ENCODE measurements around the gene BDH1.
"Not testable (repeated sequence)": the region's sequence is repeated elsewhere in the genome, so short reads cannot be mapped to it uniquely, and the experiment has no call there.

The BDH1 gene, protein sequence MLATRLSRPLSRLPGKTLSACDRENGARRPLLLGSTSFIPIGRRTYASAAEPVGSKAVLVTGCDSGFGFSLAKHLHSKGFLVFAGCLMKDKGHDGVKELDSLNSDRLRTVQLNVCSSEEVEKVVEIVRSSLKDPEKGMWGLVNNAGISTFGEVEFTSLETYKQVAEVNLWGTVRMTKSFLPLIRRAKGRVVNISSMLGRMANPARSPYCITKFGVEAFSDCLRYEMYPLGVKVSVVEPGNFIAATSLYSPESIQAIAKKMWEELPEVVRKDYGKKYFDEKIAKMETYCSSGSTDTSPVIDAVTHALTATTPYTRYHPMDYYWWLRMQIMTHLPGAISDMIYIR

DNA sequence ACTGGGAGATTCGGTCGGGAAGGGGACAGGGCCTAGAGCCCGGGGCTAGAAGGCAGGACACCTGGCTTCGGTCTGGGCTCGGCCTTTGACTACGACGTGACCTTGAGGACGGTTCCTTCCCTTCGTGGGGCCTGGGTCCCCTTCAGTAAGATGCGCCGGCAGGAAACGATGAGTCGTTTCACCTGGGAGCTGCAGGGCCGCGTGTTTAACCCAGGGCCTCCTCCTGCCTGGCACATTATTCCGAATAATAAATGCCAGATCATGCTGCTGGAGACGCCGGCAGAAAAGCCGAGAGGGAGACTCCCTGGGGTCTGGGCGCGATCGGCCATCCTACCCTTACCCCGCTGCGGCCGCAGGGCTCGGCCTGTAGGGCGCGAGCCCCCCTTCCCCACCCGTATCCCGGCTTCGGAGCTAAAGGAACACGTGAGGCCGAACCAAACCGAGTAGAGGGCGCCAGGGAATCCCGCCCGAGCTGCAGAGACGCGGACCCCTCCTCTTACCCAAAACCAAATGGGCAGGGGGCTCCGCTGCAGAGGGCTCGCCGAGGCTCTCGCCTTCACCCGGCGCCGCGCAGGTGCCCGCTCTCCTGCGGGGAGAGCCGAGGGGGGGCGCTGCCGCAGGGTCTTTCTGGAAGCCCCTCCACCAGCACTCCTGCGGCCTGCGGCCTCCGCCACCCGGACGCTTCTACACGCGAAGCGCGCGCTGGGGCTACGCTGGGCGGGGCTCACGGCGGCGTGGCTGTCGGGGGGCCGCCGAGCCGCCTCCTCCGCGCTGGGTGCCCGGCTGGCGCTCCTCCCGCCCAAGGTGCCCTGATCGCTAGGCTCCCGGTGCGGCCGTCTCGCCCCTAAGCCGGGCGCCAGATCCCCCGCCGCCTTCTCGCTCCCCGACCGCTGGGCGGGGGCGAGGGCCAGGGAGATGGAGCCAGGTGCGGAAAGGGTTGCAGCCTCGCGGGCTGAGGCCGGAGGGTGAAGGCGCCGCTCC is at the start of gene BDH1:
Gene BDH1 (minus strand): TSS at position 688 of the 981 bp plus-strand sequence. CDS start 9,525 bp downstream, outside the sequence.
- DNase-seq (ENCODE audit: low spot score) (no peak), FAIRE-seq (no peak)

DNA sequence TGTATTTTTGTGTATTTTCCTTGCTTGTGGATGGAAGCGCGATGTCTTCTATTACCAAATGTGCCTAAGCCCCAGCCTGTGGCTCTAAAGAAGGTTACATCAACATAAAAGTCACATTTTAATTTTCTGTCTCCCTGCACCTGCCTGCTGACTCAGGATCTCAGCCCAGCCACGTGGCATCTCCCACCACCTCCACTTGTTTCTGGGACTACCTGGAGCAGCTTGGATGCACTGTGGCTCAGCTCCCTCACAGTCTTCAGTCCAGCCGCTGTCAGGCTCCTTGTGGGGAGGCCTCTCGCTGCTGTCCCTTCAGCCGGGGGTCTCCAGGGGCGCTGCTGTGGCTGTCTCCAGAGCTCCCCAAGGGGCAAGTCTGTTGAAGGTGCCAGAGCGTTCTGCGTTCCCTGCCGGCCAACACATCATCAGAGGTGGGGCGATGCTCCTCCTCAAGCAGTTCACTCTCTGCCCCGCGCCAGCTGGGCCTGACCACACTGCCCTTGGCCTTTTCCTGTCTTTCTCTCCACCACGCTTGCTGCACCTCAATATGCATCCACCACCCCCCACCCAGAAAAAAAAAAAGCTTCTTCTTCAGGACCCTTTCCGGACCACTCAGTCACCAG is 47.7 kb upstream of the BDH1 start:
- DNase-seq (ENCODE audit: low spot score) (no peak), FAIRE-seq (no peak)

DNA sequence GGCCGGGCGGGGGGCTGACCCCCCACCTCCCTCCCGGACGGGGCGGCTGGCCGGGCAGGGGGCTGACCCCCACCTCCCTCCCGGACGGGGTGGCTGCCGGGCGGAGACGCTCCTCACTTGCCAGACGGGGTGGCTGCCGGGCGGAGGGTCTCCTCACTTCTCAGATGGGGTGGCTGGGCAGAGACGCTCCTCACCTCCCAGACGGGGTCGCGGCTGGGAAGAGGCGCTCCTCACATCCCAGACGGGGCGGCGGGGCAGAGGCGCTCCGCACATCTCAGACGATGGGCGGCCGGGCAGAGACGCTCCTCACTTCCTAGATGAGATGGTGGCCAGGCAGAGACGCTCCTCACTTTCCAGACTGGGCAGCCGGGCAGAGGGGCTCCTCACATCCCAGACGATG is 46.6 kb upstream of the BDH1 start:
- not testable (repeated sequence) for DNase-seq (ENCODE audit: low spot score); FAIRE-seq

DNA sequence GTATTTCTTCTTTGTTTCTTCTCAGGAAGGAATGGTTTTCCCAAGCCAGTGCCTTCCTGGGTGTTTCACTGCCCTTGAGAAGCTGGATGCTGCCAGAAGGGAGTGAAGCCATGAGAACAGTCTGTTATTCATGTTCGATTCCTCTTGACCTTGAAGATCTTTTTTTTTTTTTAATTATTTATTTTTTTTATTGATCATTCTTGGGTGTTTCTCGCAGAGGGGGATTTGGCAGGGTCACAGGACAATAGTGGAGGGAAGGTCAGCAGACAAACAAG is 45.7 kb upstream of the BDH1 start:
- DNase-seq (ENCODE audit: low spot score); FAIRE-seq: not testable (repeated sequence)

DNA sequence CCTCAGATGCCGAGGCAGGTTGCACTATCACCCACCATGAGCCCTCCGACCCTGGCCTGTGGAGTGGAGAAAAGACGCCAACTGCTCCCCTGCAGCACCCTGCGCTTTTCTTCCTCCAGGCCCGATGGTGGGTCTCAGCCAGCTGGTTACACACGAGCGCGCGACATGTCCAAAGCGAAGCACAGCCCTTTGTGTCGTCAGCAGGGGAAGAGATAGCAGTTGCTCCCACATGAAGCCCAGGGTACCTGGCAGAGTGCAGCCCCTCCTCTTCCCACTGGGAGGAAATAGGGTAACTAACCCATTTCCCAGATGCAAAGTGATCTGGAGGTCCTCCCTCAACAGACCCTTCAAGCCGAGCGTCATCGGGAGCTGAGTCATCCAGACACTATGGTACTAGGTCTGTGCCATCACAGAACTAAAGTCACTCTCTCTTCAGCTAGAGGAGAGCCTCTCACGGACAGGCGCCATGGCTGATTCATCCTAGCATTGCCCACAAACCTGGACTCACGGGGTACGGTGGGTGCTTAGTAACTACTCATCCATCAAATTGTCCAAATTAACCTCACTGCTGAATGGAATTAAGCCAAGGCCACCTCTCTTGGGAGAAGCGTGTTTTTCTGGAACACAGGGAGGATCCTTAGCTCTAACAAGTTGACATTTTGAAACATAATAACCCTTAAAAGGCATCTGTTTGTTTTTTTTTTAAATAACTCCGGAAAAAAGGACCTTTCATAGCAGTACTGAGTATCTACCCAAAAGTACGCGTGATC is 45.2 kb upstream of the BDH1 start:
- peak; percentile 48 for FAIRE-seq
- peak; percentile 77 for DNase-seq (ENCODE audit: low spot score)

DNA sequence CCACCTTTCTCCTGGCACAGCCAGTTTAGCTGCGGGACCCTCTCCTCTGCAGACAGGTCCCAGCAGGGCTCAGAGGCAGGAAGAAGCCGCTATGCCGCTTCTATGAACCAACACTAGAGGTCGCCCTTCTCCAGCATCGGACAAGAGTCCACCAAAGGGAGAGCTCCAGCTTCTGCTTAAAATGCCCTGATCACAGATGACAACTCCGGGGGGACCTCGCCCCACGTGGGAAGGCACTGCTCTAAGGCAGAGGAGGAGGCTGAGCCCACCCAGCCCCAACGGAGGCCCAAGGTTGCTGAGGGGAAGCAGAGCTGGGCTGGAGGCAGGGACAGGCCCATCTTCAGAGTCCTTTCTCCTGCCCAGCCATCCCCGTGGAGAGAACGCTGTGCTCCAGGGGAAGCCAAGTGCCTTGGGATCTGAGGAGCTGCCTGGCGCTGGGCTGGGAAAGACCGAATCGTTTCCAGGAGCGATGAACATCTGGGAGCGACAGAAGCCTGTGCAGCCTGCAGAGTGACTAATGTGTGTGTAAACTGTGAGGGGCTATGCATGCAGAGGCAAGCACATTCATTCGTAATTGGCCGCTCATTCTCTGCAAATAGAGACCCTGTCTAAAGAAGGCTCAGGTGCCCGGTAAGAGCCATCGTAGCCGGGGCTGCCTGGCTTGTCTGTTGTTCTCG is 43.5 kb upstream of the BDH1 start:
- FAIRE-seq (no peak), DNase-seq (ENCODE audit: low spot score) (peak; percentile 64)

DNA sequence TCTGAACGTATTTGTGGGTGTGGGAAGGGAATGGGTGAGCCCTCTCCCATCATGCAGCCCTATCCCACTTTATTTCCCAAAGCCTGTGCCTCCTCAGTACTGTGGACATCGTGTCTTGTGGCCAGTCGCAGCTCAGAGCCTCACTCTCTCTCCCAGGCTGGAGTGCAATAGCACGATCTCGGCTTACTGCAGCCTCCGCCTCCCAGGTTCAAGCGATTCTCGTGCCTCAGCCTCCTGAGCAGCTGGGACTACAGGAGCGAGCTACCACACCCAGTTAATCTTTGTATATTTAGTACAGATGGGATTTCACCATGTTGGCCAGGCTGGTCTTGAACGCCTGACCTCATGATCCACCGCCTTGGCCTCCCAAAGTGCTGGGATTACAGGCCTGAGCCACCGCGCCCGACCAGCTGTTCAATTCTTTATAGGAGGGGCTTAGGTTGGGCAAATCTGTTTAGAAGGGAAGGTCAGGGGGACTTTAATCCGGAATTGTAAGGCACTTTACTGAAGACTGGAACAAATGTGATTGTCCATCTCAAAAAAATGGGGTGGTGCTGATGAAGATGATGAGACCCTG is 42.7 kb upstream of the BDH1 start:
- FAIRE-seq (no peak), DNase-seq (ENCODE audit: low spot score) (no peak)

DNA sequence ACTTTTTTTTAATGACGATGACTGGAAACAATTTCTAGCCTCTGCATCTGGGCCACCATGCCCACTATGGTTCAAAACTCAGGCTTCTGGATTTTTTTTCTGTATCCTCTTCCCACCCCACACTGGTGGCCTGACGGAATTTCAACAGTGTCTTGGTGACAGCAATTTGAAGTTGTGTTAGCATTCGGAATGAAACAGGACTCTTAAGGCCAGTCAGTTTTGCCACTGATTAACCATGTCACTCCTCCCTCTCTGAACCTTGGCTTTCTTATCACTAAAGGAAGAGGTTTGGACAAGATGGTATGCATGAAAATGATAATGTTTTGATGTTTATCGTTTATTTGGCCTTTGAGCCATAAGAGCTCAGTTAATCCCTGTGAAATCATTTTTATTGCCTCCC is 41.6 kb upstream of the BDH1 start:
- DNase-seq (ENCODE audit: low spot score), result no peak
- FAIRE-seq, result no peak

DNA sequence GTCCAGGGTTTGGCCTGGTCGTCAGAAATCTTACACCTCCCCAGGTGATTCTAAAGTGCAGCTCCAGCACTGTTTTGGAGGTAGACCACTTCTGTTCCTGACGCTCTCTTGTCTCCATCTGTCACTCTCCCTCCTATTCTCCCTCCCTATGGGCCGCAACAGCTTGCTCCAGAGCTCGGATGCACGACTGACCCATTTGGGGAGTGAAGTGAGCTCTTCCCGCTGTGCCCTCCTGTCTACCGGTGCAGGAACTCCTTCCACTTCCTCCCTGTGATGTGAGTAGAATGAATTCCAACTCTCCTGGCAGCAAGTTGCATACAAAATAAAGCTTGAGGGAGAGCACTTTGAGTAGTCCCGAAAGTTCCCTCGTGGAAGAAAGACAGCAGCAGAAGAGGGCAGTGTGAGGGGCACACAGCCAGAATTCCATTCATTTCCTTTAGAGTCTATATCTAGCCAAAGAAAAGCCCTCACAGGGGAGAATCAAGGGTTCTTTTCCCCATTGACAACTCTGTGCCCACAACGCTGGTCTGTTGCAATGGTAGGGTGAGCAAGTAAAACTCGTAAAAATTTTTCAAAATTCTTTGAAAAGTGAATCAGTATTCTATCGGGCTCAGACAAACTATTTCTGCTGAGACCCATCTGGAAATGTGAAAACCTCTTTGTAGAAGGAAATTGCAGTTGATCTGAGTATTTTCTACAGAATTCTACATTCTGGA is 39.9 kb upstream of the BDH1 start:
- no peak for FAIRE-seq
- DNase-seq (ENCODE audit: low spot score), result no peak

DNA sequence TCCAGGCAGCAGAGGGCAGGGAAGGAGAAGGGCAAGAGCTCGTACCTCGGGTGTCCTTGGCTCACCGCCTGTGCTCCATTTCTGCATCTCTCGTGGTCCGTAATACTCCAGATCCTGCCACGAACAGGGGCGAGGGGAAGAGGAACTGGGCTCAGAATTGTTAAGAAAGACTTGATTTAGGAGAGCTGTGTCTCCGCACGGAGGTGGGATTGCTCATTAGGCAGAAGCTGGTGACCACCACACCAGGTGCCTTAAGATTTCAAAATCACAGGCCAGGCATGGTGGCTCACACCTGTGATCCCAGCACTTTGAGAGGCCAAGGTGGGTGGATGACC is 37.2 kb upstream of the BDH1 start:
- FAIRE-seq (no peak), DNase-seq (ENCODE audit: low spot score) (no peak)

DNA sequence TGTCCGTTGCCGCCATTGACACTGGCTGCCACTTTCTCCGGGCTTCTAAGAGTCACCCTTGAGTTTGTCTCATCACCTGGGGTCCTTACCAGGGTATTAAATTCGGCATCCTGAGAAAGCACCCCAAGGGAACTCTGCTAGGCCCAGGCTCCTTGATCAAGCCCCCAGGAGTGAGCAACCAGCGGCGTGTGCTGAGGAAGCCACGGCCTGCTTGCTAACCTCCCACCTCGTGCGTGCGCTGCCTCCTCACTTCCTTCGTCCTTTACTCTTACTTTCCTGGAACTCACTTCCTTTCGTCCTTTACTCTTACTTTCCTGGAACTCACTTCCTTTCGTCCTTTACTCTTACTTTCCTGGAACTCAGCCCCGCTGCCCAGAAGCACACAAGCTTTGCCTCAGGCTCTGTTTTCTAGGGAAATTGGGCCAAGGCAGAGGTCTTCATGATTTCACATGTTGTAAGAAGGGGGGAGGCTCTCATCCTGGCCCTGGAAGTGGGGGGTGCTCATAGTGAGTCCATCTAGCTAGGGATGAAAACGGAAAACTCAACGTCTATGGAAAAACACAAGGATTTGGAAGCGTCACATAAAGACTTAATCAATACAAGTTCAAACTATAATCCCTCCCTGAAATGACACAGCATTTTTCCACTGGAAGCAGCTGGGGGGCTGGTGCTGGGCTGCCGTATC is 36.7 kb upstream of the BDH1 start:
- FAIRE-seq (no peak), DNase-seq (ENCODE audit: low spot score) (no peak)

DNA sequence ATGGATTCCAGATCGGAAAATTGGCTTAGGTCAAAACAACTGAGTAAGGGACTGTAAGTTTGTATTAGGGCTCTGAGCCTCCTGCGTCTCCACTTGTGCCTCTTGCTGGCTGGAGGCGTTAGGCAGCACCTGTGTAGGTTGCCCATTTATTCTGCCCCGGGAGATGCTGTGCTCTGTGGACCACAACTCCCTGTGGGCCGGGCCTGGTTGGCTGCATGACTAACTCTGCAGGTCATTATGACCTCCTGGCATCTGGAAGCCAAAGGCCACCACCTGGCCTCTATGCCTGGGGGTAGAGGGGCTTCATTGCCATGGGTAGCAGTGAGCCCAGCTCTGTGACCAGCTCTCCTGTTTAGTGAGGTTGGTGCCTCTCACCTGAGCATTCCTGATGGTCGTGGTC is 36.0 kb upstream of the BDH1 start:
- FAIRE-seq (no peak), DNase-seq (ENCODE audit: low spot score) (no peak)

DNA sequence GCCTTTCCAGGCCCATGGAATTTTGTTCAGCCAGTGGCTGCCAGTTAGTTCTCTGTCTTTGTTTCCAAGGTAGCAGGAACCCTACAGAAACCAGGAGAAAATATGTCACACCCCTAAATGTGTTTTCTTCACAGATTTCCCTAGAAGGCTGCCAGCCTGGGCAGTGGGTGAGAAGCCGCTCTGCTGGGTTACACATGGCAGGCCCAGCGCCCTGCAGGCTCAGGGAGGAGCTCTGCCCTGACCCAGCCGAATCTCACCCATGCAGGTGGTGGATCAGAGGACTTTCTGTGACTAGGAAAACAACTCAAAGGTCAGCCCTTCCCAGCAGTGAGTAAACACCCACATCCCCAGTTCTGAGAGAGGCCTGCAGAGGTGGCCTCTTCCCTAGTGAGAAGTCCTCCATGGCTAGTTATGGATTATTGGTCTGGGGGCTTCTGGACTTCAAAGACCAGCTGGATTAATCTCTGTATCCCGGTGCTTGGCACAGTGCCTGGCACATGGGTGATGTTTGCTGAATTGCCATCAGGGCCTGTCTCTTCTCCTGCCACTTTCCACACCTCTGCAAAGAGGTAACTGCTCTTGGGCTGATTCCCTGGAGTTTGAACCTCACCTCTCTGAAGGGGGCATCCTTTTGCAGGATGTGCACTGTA is 34.7 kb upstream of the BDH1 start:
- no peak for DNase-seq (ENCODE audit: low spot score)
- no peak for FAIRE-seq

DNA sequence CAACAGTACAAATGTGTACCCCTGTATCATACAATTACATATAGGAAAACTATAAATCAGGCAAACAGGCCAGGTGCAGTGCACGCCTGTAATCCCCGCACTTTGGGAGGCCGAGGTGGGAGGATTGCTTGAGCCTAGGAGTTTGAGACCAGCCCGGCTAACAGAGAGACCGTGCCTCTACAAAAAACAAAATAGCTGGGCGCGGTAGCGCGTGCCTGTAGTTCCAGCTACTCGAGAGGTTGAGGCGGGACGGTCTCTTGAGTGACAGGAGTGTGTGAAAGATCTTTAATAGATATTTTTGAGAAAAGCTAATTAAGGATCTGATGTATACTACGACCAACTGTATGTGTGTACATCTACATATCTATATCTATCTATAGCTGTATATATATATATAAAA is 33.8 kb upstream of the BDH1 start:
- FAIRE-seq (no peak), DNase-seq (ENCODE audit: low spot score) (no peak)

DNA sequence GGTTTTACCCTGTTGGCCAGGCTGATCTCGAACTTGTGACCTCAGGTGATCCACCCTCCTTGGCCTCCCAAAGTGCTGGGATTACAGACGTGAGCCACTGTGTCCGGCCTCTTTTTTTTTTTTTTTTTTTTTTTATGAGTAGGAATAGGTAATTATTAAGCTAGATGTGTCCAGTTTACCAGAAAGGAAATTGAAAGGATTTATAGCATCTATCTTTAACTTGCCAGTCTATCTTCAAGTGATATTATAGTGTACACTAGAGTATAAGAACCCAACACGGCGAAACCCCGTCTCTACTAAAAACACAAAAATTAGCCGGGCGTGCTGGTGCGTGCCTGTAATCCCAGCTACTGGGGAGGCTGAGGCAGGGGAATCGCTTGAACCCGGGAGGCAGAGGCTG is 31.0 kb upstream of the BDH1 start:
- FAIRE-seq, result not testable (repeated sequence)

DNA sequence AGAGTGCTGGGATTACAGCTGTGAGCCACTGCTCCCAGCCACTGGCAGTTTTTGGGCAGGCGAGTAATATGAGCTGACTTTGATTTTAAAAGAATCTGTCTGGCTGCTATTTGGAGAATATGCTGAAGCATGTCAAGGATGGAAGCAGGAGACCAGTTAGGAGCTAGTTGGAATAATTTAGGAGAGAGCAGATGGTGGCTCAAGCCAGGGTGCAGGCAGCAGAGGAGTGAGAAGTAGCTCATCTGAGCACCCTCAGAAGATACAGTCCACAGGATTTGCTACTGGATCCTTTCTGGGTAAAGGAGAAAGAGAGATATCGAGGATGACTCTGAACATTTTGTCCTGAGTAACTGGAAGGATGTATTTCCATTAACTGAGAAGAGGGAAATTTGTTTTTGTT is 30.4 kb upstream of the BDH1 start:
- FAIRE-seq, result no peak
- no peak for DNase-seq (ENCODE audit: low spot score)

More for the DNA sequence above, 31.0 kb upstream of the BDH1 start:
- not testable (repeated sequence) for DNase-seq (ENCODE audit: low spot score)

DNA sequence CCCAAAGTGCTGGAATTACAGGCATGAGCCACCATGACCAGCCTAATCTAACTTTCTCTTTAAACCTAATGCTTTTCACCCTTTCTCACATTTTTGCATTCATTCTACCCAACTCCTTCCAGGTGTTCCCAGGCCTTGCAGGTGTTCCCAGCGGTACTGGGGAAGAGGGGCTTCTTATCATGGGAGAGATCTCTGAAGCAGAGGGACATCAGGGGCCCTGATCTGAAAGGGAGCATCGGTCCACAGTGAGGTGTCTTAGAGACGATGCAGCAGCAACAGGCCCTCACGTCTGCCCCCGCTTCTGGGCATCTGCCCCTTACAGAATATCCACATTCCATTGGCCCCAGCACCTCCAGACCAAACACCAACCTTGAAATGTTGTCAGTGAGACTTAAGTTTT is 29.0 kb upstream of the BDH1 start:
- FAIRE-seq, result no peak
- no peak for DNase-seq (ENCODE audit: low spot score)

DNA sequence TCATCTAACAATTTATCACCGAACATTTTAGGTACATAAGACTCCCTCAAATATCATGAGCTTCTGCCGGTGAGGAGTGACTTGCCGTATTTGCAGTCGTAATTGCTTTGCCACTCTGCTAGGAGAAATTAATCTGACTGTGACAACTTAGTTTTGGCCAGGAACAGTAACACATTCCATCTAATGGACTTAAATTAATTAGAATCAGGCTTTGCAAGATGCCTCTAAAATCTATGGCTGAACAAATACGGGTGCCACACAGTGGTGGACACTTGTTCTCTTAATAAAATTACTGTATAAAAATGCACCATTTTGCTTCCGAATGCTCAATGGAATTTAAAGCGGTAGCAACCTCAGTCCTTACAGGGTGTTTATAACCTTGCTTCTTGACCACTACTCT is 27.6 kb upstream of the BDH1 start:
- DNase-seq (ENCODE audit: low spot score), result no peak
- no peak for FAIRE-seq

DNA sequence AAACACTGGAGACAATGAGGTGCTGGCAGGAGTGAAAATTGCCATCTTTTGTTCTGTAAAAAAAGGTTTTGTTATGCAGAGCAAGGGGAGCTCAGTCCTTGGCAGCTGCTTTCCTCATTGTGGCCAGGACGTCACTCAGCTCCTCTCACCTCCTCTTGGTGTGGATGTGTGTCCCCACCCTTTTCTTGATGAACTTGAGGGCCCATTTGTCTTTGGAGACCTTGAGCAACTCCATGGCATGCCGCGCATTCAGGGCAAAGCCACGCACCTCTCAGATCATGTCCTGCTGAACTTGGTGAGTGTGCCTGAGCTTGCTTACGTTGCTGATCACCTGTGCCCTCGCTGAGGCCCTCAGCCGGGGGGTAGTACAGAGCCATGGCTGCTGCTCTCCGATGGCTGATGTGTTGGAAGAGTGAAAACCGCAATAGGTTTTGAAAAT is 24.5 kb upstream of the BDH1 start:
- FAIRE-seq, result no peak
- DNase-seq (ENCODE audit: low spot score), result no peak

Measured in RCC 7860 (cell line).